ENCODE data around the gene THUMPD1.
A peak's percentile ranks its signal among the peaks of the same experiment; 100 is the strongest.
"Not testable (repeated sequence)": the region's sequence is repeated elsewhere in the genome, so short reads cannot be mapped to it uniquely, and the experiment has no call there.

GRCh38 chr16:20708129-20708528 is 33.5 kb downstream of the THUMPD1 start:
- TF ChIP-seq CTCF (IDR thresholded peaks at IDR 0.05) = peak; percentile 66
- TF ChIP-seq ZFX (IDR thresholded peaks at IDR 0.05; ENCODE audit: borderline replicate concordance) = not testable (repeated sequence)
